ENCODE measurements around the gene RERE. TPM values are rescaled to one million over a fixed set of nuclear protein-coding genes. Genes with fewer than 3 reads are reported as not detected.
"Not testable (repeated sequence)": the region's sequence is repeated elsewhere in the genome, so short reads cannot be mapped to it uniquely, and the experiment has no call there.

The RERE gene
- total RNA-seq, 1 donor from 2014 or later: 80.3 TPM

- no peaks in the 10 kb centered on the region for H3K4me1 ChIP-seq
- H3K36me3 ChIP-seq: no peaks in the 10 kb centered on the region
- no peak for TF ChIP-seq POLR2AphosphoS5 (IDR thresholded peaks at IDR 0.05; ENCODE audit: insufficient read depth in 1 of 2, low read depth in 1 of 2)
- TF ChIP-seq POLR2A (IDR thresholded peaks at IDR 0.05): no peak
- no peak for TF ChIP-seq CTCF (IDR thresholded peaks at IDR 0.05)
- no peak overlapping the region for H3K27ac ChIP-seq
- intact Hi-C loops (cut with DNase I): no loop called here
- no peak overlapping the region for H3K4me3 ChIP-seq
- H3K27me3 ChIP-seq: no peaks in the 10 kb centered on the region
- no peaks in the 10 kb centered on the region for H3K9me3 ChIP-seq
- no peak for DNase-seq (ENCODE audit: extremely low spot score in 2 of 2)
These were observed 27.9 kb downstream of the RERE start for GRCh38 chr1:8789314-8790214.

GRCh38 chr1:8787218-8787617, 30.2 kb downstream of the RERE start:
- Histone ChIP-seq H3K4me3 (no peak overlapping the region), H3K27me3 (no peaks in the 10 kb centered on the region), H3K27ac (no peak overlapping the region), H3K4me1 (no peaks in the 10 kb centered on the region), H3K36me3 (no peaks in the 10 kb centered on the region), H3K9me3 (no peaks in the 10 kb centered on the region)
- intact Hi-C loops (cut with DNase I): no loop called here
- DNase-seq (ENCODE audit: extremely low spot score in 2 of 2): no peak
- TF ChIP-seq CTCF (IDR thresholded peaks at IDR 0.05) (no peak), POLR2AphosphoS5 (IDR thresholded peaks at IDR 0.05; ENCODE audit: insufficient read depth in 1 of 2, low read depth in 1 of 2) (no peak), POLR2A (IDR thresholded peaks at IDR 0.05) (no peak)

GRCh38 chr1:8786204-8786603, 31.2 kb downstream of the RERE start:
- H3K36me3 ChIP-seq; H3K9me3 ChIP-seq; H3K27ac ChIP-seq; H3K27me3 ChIP-seq; H3K4me3 ChIP-seq; H3K4me1 ChIP-seq; intact Hi-C loops (cut with DNase I); DNase-seq (ENCODE audit: extremely low spot score in 2 of 2): not testable (repeated sequence)

- no peaks in the 10 kb centered on the region for H3K27me3 ChIP-seq
- intact Hi-C loops (cut with DNase I): no loop called here
- H3K27ac ChIP-seq: no peak overlapping the region
- no peaks in the 10 kb centered on the region for H3K36me3 ChIP-seq
- DNase-seq (ENCODE audit: extremely low spot score in 2 of 2): no peak
- H3K9me3 ChIP-seq: no peaks in the 10 kb centered on the region
- no peak for TF ChIP-seq POLR2A (IDR thresholded peaks at IDR 0.05)
- no peak for TF ChIP-seq CTCF (IDR thresholded peaks at IDR 0.05)
- no peak for TF ChIP-seq POLR2AphosphoS5 (IDR thresholded peaks at IDR 0.05; ENCODE audit: insufficient read depth in 1 of 2, low read depth in 1 of 2)
- H3K4me3 ChIP-seq: no peak overlapping the region
- no peaks in the 10 kb centered on the region for H3K4me1 ChIP-seq
These were observed 34.5 kb downstream of the RERE start for GRCh38 chr1:8782955-8783354.

- intact Hi-C loops (cut with DNase I): no loop called here
- H3K4me3 ChIP-seq: no peak overlapping the region
- no peak for TF ChIP-seq POLR2A (IDR thresholded peaks at IDR 0.05)
- no peak for TF ChIP-seq CTCF (IDR thresholded peaks at IDR 0.05)
- TF ChIP-seq POLR2AphosphoS5 (IDR thresholded peaks at IDR 0.05; ENCODE audit: insufficient read depth in 1 of 2, low read depth in 1 of 2): no peak
- H3K4me1 ChIP-seq: no peaks in the 10 kb centered on the region
- H3K27me3 ChIP-seq: no peaks in the 10 kb centered on the region
- H3K9me3 ChIP-seq: no peaks in the 10 kb centered on the region
- H3K27ac ChIP-seq: no peak overlapping the region
- DNase-seq (ENCODE audit: extremely low spot score in 2 of 2): no peak
- no peaks in the 10 kb centered on the region for H3K36me3 ChIP-seq
These were observed 35.3 kb downstream of the RERE start for GRCh38 chr1:8782001-8782620.
